Thyroid gland (tissue), 4 donors: ENCODE measurements around the gene SUSD2. TPM values are rescaled to one million over a fixed set of nuclear protein-coding genes. Genes with fewer than 3 reads are reported as not detected.
"Not testable (repeated sequence)": the region's sequence is repeated elsewhere in the genome, so short reads cannot be mapped to it uniquely, and the experiment has no call there.

ENCODE experiments used
- DNase-seq, 2 donors: peaks; one replicate each; pipeline ENCODE4 v3.0.0-alpha.2; 2019
- H3K27ac ChIP-seq, 3 donors: fragments of 200-600 bp; sonication (generic); 1 replicate in 2 of 3; 2 replicates in 1 of 3; pipeline ENCODE4 v1.5.1; 2016 to 2019; ENCODE audit warnings: mild to moderate bottlenecking in 1 of 3, moderate library complexity in 1 of 3
- H3K27me3 ChIP-seq: fragments of 200-600 bp; sonication (generic); one replicate; pipeline ENCODE4 v1.5.1; 2019
- H3K36me3 ChIP-seq, 2 donors: fragments of 200-600 bp; sonication (generic); one replicate each; pipeline ENCODE4 v1.5.1; 2016 to 2019
- H3K4me1 ChIP-seq, 2 donors: fragments of 200-600 bp; sonication (generic); one replicate each; pipeline ENCODE4 v1.5.1; 2017 to 2019
- H3K4me3 ChIP-seq, 3 donors: fragments of 200-600 bp; sonication (generic); replicated peaks in 1 of 3; 1 replicate in 2 of 3; 2 replicates in 1 of 3; pipeline ENCODE4 v1.5.1; 2016; ENCODE audit warnings: mild to moderate bottlenecking in 1 of 3
- H3K9me3 ChIP-seq: fragments of 200-600 bp; sonication (generic); one replicate; pipeline ENCODE4 v1.5.1; 2017
- CTCF ChIP-seq, 6 experiments: fragments of 200-600 bp in 3 of 6; fragments of 450-650 bp in 3 of 6; sonication (generic) in 3 of 6; IDR thresholded peaks; one replicate each; pipeline ENCODE4 v1.5.1; 2016 to 2019; ENCODE audit warnings: antibody characterized with exemption in 6 of 6, mild to moderate bottlenecking in 2 of 6, inconsistent platforms in 1 of 6, moderate library complexity in 1 of 6
- POLR2A ChIP-seq, 2 donors: fragments of 450-650 bp; IDR thresholded peaks; one replicate each; pipeline ENCODE4 v1.6.1; 2017; ENCODE audit warnings: antibody characterized with exemption in 2 of 2, mild to moderate bottlenecking in 2 of 2, moderate library complexity in 1 of 2
- WGBS, 2 donors: methylation state at CpG; one replicate each; pipeline ENCODE4 v1.1.5; 2017; 5-methylcytosine and 5-hydroxymethylcytosine counted together
- intact Hi-C: fragments of 100-400 bp; cut with DNase I; formaldehyde crosslinking; loops from one replicate; pipeline ENCODE4 v1.15.1; 2023
- total RNA-seq, 4 donors: library from RNA; depleted of rRNA; stranded (reverse); fragments of >200 nt; gene quantifications; one replicate each; pipeline ENCODE4 v1.2.3, GENCODE V29; 2016

The SUSD2 gene
- 10 to 100 TPM in 3 of 4 donors, 1 to 10 TPM in 1; 9.5 to 22.5 (median 15.1) TPM for total RNA-seq

- no peak for TF ChIP-seq CTCF (IDR thresholded peaks at IDR 0.05)
- peak in 1 of 2 donors; percentile 27 for TF ChIP-seq POLR2A (IDR thresholded peaks at IDR 0.05)
- 41 to 65% methylated on average over 16 to 17 of the region's 35 CpGs for WGBS, 2 donors
- peak within 1 kb of the TSS; percentile 6 to 58 (median 40) for H3K27ac ChIP-seq
- H3K27me3 ChIP-seq = no peaks in the 10 kb centered on the region
- H3K9me3 ChIP-seq = no peaks in the 10 kb centered on the region
- intact Hi-C loops = no loop called here
- peaks cover 5 to 19% of the 10 kb centered on the region in 2 donors for H3K36me3 ChIP-seq
- no peak within 1 kb of the TSS for H3K4me3 ChIP-seq
- peak; percentile 61 to 62 for DNase-seq
- peaks cover 13 to 19% of the 10 kb centered on the region in 2 donors for H3K4me1 ChIP-seq
Measured at GRCh38 chr22:24181088-24181995, at the start of gene SUSD2. TSS of gene SUSD2 (plus strand) at chr22:24181487. CDS start at chr22:24181520, 33 bp downstream.

GRCh38 chr22:24133187-24133965, 47.9 kb upstream of the SUSD2 start:
- no peaks in the 10 kb centered on the region for H3K9me3 ChIP-seq
- no peak overlapping the region for H3K4me3 ChIP-seq
- no peaks in the 10 kb centered on the region for H3K27me3 ChIP-seq
- DNase-seq = no peak
- no peak for TF ChIP-seq POLR2A (IDR thresholded peaks at IDR 0.05)
- TF ChIP-seq CTCF (IDR thresholded peaks at IDR 0.05) = peak in 1 of 6 experiments; percentile 27
- H3K36me3 ChIP-seq = peaks cover 7% of the 10 kb centered on the region in 2 donors
- peaks cover 20 to 39% of the 10 kb centered on the region in 2 donors for H3K4me1 ChIP-seq
- intact Hi-C loops = no loop called here
- H3K27ac ChIP-seq = peak overlapping the region; percentile 71 to 76 (median 75)
- 89 to 96% methylated on average over 11 of the region's 11 CpGs for WGBS, 2 donors

GRCh38 chr22:24134090-24134846, 47.0 kb upstream of the SUSD2 start:
- TF ChIP-seq CTCF (IDR thresholded peaks at IDR 0.05) (no peak), POLR2A (IDR thresholded peaks at IDR 0.05) (no peak)
- no peaks in the 10 kb centered on the region for H3K27me3 ChIP-seq
- no peak overlapping the region for H3K4me3 ChIP-seq
- WGBS, 2 donors = 67 to 72% methylated on average over 17 to 20 of the region's 22 CpGs
- H3K9me3 ChIP-seq = no peaks in the 10 kb centered on the region
- peak overlapping the region in 1 of 3 donors; percentile 76 for H3K27ac ChIP-seq
- H3K4me1 ChIP-seq = peaks cover 29 to 48% of the 10 kb centered on the region in 2 donors
- DNase-seq = peak; percentile 52 to 59
- H3K36me3 ChIP-seq = peaks cover 4 to 7% of the 10 kb centered on the region in 2 donors
- intact Hi-C loops = no loop called here

GRCh38 chr22:24136533-24136932, 44.8 kb upstream of the SUSD2 start:
- H3K4me3 ChIP-seq, H3K27me3 ChIP-seq, DNase-seq, H3K9me3 ChIP-seq, intact Hi-C loops, H3K36me3 ChIP-seq: not testable (repeated sequence)
- Histone ChIP-seq H3K4me1 (peaks cover 36 to 66% of the 10 kb centered on the region in 2 donors), H3K27ac (peak overlapping the region in 2 of 3 donors; percentile 74 to 76)
- WGBS, 2 donors = 93 to 97% methylated on average over 6 of the region's 6 CpGs

GRCh38 chr22:24137595-24137994, 43.7 kb upstream of the SUSD2 start:
- Histone ChIP-seq H3K4me3 (no peak overlapping the region), H3K9me3 (no peaks in the 10 kb centered on the region), H3K27ac (peak overlapping the region; percentile 54 to 76 (median 74)), H3K36me3 (peaks cover 4 to 7% of the 10 kb centered on the region in 2 donors), H3K27me3 (no peaks in the 10 kb centered on the region), H3K4me1 (peaks cover 35 to 64% of the 10 kb centered on the region in 2 donors)
- TF ChIP-seq CTCF (IDR thresholded peaks at IDR 0.05) (no peak), POLR2A (IDR thresholded peaks at IDR 0.05) (no peak)
- whole genome bisulfite sequencing, 2 donors = 9 to 25% methylated on average over 2 of the region's 2 CpGs
- DNase-seq = no peak
- intact Hi-C loops = no loop called here
